CD4-positive, alpha-beta T cell treated with Interleukin-21 for 1 hour (primary cell): ENCODE data around the gene ATPAF1.

Experiments used
- DNase-seq: peaks from one replicate; pipeline ENCODE4 v3.0.0-alpha.2; 2020

Gene ATPAF1

DNA sequence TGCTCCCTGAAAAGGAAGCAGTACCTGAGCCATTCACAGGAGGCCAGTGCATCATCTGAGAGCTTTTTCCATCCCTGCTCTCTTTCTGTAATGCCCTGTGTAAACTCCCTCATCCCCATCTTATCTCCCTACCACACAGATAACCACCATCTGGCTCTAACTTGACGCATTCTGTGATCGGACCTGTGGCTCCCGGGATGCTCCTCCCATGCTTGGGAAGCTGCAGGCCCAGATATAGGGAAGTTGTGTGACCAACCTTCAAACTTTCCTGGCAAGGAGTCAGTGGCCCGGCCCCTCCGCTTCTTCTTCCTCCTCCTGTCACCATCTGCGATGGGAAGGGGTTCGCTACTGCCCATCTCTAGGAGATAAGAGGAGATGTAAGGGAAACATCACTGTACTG lies 85.2 kb downstream of the ATPAF1 start:
- DNase-seq, result no peak
